Stimulated activated naive CD8-positive, alpha-beta T cell treated with anti-CD3 and anti-CD28 coated beads, Interleukin-15, Interleukin-2, amounts not matched to agents 100 U/mL and 50 U/mL, for 24 hours (primary cell): Measurements from ENCODE around the gene URM1.

ENCODE experiments used
- ATAC-seq: fragments of 150-1000 bp; cut with Tn5 transposase; one replicate; pipeline ENCODE4 v1.10.0; 2021
- DNase-seq: peaks from one replicate; pipeline ENCODE4 v3.0.0; 2021

URM1 gene

DNA sequence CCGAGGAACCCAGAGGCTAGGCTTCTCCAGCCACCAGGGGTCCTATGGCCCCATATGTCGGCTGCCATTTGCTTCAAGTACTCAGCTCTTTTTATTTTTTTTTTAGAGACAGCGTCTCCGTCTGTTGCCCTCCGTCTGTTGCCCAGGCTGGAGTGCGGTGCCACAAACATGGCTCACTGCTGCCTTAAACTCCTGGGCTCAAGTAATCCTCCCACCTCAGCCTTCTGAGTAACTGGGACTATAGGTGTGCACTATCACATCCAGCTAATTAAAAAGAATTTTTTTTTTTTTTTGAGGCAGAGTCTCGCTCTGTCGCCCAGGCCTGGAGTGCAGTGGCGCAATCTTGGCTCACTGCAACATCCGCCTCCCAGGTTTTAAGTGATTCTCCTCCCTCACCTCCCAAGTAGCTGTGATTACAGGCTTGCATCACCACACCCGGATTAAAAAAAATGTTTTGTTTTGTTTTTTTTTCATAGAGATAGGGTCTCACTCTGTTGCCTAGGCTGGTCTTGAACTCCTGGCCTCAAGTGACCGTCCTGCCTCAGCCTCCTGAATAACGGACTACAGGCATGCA lies 58.4 kb downstream of the URM1 start:
- DNase-seq, result no peak
- ATAC-seq, result no peak

DNA sequence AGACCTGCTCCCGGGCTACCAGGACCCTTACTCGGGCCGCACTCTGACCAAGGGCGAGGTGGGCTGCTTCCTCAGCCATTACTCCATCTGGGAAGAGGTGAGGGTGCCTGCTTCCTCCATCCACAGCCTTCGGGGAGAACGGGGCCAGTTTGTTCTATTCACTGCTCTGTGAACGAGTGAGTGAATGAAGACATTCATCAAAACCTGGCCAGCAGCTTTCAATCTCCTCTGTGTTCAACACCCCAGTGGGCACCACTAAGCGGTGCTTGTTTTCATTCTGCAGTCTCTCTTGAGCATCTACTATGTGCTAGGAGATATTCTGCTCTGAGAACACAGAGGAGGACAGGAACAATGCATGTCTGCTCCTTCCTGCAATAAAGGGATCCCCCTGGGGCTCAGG lies 60.0 kb downstream of the URM1 start:
- ATAC-seq (no peak), DNase-seq (no peak)

DNA sequence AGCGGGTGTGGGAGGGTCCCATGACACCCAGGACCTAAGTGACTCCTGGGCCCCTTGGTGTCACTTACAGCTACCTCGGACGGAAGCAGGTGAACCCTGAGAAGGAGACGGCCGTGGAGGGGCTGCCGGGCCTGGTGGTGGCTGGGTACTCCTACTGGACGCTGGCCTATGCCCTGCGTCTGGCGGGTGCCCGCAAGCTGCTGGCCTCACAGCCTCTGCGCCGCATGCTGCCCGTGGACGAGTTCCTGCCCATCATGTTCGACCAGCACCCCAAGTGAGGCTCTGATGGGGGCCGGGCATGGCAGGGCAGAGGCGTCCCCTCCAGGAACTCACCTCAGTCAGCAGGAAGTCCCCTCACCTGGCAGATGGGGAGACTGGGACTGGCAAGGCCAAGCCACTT lies 63.2 kb downstream of the URM1 start:
- DNase-seq (no peak), ATAC-seq (no peak)

DNA sequence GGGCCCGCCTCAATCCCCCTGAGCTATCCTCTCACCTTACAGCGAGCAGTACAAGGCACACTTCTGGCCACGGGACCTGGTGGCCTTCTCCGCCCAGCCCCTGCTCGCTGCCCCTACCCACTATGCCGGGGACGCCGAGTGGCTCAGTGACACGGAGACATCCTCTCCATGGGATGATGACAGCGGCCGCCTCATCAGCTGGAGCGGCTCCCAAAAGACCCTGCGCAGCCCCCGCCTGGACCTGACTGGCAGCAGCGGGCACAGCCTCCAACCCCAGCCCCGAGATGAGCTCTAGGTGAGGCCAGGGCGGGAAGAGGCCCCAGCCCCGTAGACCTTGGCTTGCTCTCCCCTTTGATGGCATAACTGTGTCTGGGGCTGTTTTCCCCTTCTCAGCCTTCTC lies 64.4 kb downstream of the URM1 start:
- no peak for DNase-seq
- ATAC-seq, result no peak

DNA sequence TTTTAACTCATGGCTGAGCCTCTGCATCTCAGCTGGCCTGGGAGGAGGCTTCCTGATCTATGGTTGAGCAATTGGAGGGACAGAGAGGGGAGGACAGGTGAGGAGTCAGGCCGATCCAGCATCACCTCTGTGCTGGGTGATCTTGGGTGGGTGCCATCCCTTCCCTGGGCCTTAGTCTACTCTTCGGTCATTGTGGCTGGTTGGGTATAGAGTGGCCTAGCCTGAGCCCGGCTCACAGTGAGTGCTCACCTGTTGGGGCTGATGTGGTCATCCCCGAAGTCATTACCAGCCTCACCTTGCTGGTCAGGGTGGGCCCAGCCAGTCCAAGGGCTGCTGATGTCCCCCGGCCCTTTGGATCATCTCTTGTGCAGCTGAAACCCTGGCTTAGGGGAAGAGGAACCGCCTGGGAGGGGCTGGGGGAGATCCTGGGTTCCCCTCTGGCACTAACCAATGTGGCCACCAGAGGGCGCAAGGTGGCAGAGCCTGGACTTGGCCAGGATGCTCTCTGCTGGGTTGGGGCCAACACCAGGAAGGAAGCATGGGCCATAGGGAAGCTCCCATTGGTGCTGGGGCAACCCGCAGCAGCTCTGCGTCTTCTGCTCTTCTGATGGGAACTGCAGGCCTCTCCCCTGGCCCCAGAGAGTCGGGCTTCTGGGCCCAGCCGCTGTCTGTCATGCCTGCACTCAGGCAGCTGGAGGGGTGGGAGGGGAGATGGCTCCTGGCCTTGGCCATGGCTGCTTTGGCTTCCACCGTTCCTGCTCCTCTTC lies 67.4 kb downstream of the URM1 start:
- peak; percentile 96 for ATAC-seq
- peak; percentile 94 for DNase-seq

DNA sequence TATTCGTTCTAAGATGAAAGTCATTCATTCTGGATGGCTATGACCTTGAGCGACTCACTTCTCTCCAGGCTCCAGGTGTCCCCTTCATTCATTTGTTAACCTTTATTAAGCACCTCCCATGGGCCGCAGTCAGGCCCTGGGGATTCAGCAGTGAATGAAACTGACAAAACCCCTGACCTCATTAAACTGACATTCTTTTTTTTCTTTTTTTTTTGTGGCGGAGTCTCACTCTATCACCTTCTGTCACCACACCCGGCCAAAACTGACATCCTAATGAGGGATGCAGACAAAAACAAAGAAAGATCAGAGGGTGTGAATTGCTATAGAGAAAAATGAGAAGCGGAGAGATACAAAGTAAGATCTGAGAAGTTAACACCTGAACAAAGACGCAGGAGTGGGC lies 68.1 kb downstream of the URM1 start:
- no peak for DNase-seq
- no peak for ATAC-seq
